IPS-18c (cell line): ENCODE measurements around the gene PRTG.
"Not testable (repeated sequence)": the region's sequence is repeated elsewhere in the genome, so short reads cannot be mapped to it uniquely, and the experiment has no call there.

Source experiments
- H3K4me3 ChIP-seq: 2 replicates; pipeline ENCODE4 v1.7.0; 2013; ENCODE audit warnings: low read depth, mild to moderate bottlenecking, low read length, moderate library complexity; ENCODE audit not compliant: insufficient read depth
- H3K9me3 ChIP-seq: one replicate; pipeline ENCODE4 v1.6.1; 2013; ENCODE audit warnings: mild to moderate bottlenecking, low read length, moderate library complexity; ENCODE audit not compliant: control insufficient read depth, insufficient read depth

PRTG gene

GRCh38 chr15:55764398-55764797, 21.4 kb upstream of the PRTG start:
- Histone ChIP-seq H3K9me3 (no peaks in the 10 kb centered on the region), H3K4me3 (no peak overlapping the region)

GRCh38 chr15:55758580-55758986, 15.6 kb upstream of the PRTG start:
- no peaks in the 10 kb centered on the region for H3K9me3 ChIP-seq
- H3K4me3 ChIP-seq, result no peak overlapping the region

GRCh38 chr15:55753433-55753832, 10.5 kb upstream of the PRTG start:
- not testable (repeated sequence) for H3K4me3 ChIP-seq, H3K9me3 ChIP-seq

GRCh38 chr15:55750706-55751105, 7.8 kb upstream of the PRTG start:
- Histone ChIP-seq H3K9me3 (no peaks in the 10 kb centered on the region), H3K4me3 (no peak overlapping the region)

- H3K9me3 ChIP-seq, result no peaks in the 10 kb centered on the region
- peak overlapping the region; percentile 68 for H3K4me3 ChIP-seq
These were observed 1.0 kb upstream of the PRTG start for GRCh38 chr15:55743729-55744655.

- Histone ChIP-seq H3K9me3 (no peaks in the 10 kb centered on the region), H3K4me3 (peak overlapping the region; percentile 68)
These were observed 440 bp downstream of the PRTG start for GRCh38 chr15:55742498-55742926.

- no peaks in the 10 kb centered on the region for H3K9me3 ChIP-seq
- H3K4me3 ChIP-seq, result peak overlapping the region; percentile 68
These were observed 987 bp downstream of the PRTG start for GRCh38 chr15:55741833-55742497.

GRCh38 chr15:55740981-55741832, 1.7 kb downstream of the PRTG start:
- Histone ChIP-seq H3K4me3 (peak overlapping the region; percentile 68; the same call in 1 of the 2 replicates), H3K9me3 (no peaks in the 10 kb centered on the region)

- Histone ChIP-seq H3K9me3 (no peaks in the 10 kb centered on the region), H3K4me3 (no peak overlapping the region; the same call in 1 of the 2 replicates)
These were observed 2.5 kb downstream of the PRTG start for GRCh38 chr15:55740359-55740878.

- Histone ChIP-seq H3K4me3 (no peak overlapping the region), H3K9me3 (no peaks in the 10 kb centered on the region)
These were observed 3.3 kb downstream of the PRTG start for GRCh38 chr15:55739641-55740040.

GRCh38 chr15:55738715-55739114, 4.2 kb downstream of the PRTG start:
- Histone ChIP-seq H3K4me3 (no peak overlapping the region), H3K9me3 (no peaks in the 10 kb centered on the region)

- Histone ChIP-seq H3K4me3 (no peak overlapping the region), H3K9me3 (no peaks in the 10 kb centered on the region)
These were observed 5.6 kb downstream of the PRTG start for GRCh38 chr15:55737373-55737772.

- no peak overlapping the region for H3K4me3 ChIP-seq
These were observed 6.2 kb downstream of the PRTG start for GRCh38 chr15:55736756-55737155.

GRCh38 chr15:55734641-55735040, 8.3 kb downstream of the PRTG start:
- peaks cover 3% of the 10 kb centered on the region for H3K9me3 ChIP-seq
- no peak overlapping the region for H3K4me3 ChIP-seq

More at GRCh38 chr15:55736756-55737155, 6.2 kb downstream of the PRTG start:
- H3K9me3 ChIP-seq, result no peaks in the 10 kb centered on the region

- not testable (repeated sequence) for H3K4me3 ChIP-seq, H3K9me3 ChIP-seq
These were observed 9.5 kb downstream of the PRTG start for GRCh38 chr15:55733461-55733860.

GRCh38 chr15:55721554-55722185, 21.3 kb downstream of the PRTG start:
- H3K9me3 ChIP-seq, result no peaks in the 10 kb centered on the region
- H3K4me3 ChIP-seq, result no peak overlapping the region
